Epidermal melanocyte (primary cell): ENCODE measurements around the gene WASF3.

Experiments used
- DNase-seq: peaks from one replicate; pipeline ENCODE4 v3.0.0; 2011; ENCODE audit warnings: low spot score; ENCODE audit not compliant: insufficient read length

Gene WASF3

GRCh38 chr13:26541678-26542568 lies 15.6 kb upstream of the WASF3 start:
- no peak for DNase-seq

- no peak for DNase-seq
Measured at GRCh38 chr13:26544707-26545106, 12.8 kb upstream of the WASF3 start.

- DNase-seq = no peak
Measured at GRCh38 chr13:26548205-26548765, 9.2 kb upstream of the WASF3 start.

GRCh38 chr13:26549713-26550112 lies 7.8 kb upstream of the WASF3 start:
- no peak for DNase-seq

- DNase-seq = no peak
Measured at GRCh38 chr13:26551255-26551860, 6.1 kb upstream of the WASF3 start.

GRCh38 chr13:26555413-26555812 lies 2.1 kb upstream of the WASF3 start:
- no peak for DNase-seq

- no peak for DNase-seq
Measured at GRCh38 chr13:26557051-26557392, 461 bp upstream of the WASF3 start.

GRCh38 chr13:26558074-26558805 lies 757 bp downstream of the WASF3 start:
- no peak for DNase-seq

- DNase-seq = no peak
Measured at GRCh38 chr13:26558987-26559386, 1.5 kb downstream of the WASF3 start.

- no peak for DNase-seq
Measured at GRCh38 chr13:26560456-26560855, 3.0 kb downstream of the WASF3 start.

GRCh38 chr13:26561067-26561466 lies 3.6 kb downstream of the WASF3 start:
- DNase-seq = no peak

GRCh38 chr13:26561651-26562511 lies 4.4 kb downstream of the WASF3 start:
- DNase-seq = no peak

GRCh38 chr13:26562512-26562890 lies 5.0 kb downstream of the WASF3 start:
- DNase-seq = no peak

GRCh38 chr13:26563713-26564112 lies 6.2 kb downstream of the WASF3 start:
- DNase-seq = no peak

- no peak for DNase-seq
Measured at GRCh38 chr13:26568132-26568815, 10.8 kb downstream of the WASF3 start.

- no peak for DNase-seq
Measured at GRCh38 chr13:26571518-26571917, 14.0 kb downstream of the WASF3 start.

- DNase-seq = no peak
Measured at GRCh38 chr13:26575244-26575643, 17.8 kb downstream of the WASF3 start.

GRCh38 chr13:26579580-26579979 lies 22.1 kb downstream of the WASF3 start:
- no peak for DNase-seq

GRCh38 chr13:26583662-26584061 lies 26.2 kb downstream of the WASF3 start:
- DNase-seq = no peak

- peak; percentile 32 for DNase-seq
Measured at GRCh38 chr13:26584713-26585112, 27.2 kb downstream of the WASF3 start.
